Cardiac muscle cell (in vitro differentiated cells and primary cell): ENCODE results near the gene EHBP1L1. TPM values are rescaled to one million over a fixed set of nuclear protein-coding genes. Genes with fewer than 3 reads are reported as not detected.
A peak's percentile ranks its signal among the peaks of the same experiment; 100 is the strongest.
"Not testable (repeated sequence)": the region's sequence is repeated elsewhere in the genome, so short reads cannot be mapped to it uniquely, and the experiment has no call there.

Experiments used
- DNase-seq, 2 donors: peaks; one replicate each; pipeline versions ENCODE4 v3.0.0 to v3.0.0-alpha.2; 2010 to 2017; ENCODE audit warnings: low read depth in 1 of 2, low spot score in 1 of 2
- H3K27ac ChIP-seq: fragments of 200-600 bp; sonication (generic); 2 replicates; pipeline ENCODE4 v1.5.1; 2016
- H3K27me3 ChIP-seq: fragments of 200-600 bp; sonication (generic); 2 replicates; pipeline ENCODE4 v1.6.0; 2016; ENCODE audit warnings: control low read depth
- H3K36me3 ChIP-seq: fragments of 200-600 bp; sonication (generic); 2 replicates; pipeline ENCODE4 v1.5.1; 2016; ENCODE audit warnings: control low read depth
- H3K4me1 ChIP-seq: fragments of 200-600 bp; sonication (generic); 2 replicates; pipeline ENCODE4 v1.8.1; 2017; ENCODE audit warnings: low read depth, mild to moderate bottlenecking, mixed run types
- H3K4me3 ChIP-seq: fragments of 200-600 bp; sonication (generic); 2 replicates; pipeline ENCODE4 v1.5.1; 2016; ENCODE audit warnings: mild to moderate bottlenecking
- H3K9me3 ChIP-seq: fragments of 200-600 bp; sonication (generic); 2 replicates; pipeline ENCODE4 v1.5.1; 2017; ENCODE audit warnings: low read depth, mild to moderate bottlenecking, control low read depth
- CTCF ChIP-seq: IDR thresholded peaks from 2 replicates; pipeline ENCODE4 v1.5.1; 2012; ENCODE audit warnings: low read depth, mild to moderate bottlenecking, low read length
- polyA plus RNA-seq: library from polyadenylated mRNA; unstranded; fragments of >200 nt; fragmentation: Nextera tagmentation; extraction: Ambion mirVana; gene quantifications from 2 replicates; pipeline ENCODE4 v1.2.1, GENCODE V29; 2016
- total RNA-seq: library from RNA; depleted of rRNA; stranded (reverse); fragments of >200 nt; gene quantifications from 2 replicates; pipeline ENCODE4 v1.2.3, GENCODE V29; 2016

EHBP1L1 gene
- total and polyA plus RNA-seq, 2 experiments from 2014 or later, result 14.2 to 50.5 TPM

- no peak overlapping the region for H3K27ac ChIP-seq
- peaks cover 31% of the 10 kb centered on the region for H3K4me1 ChIP-seq
- H3K4me3 ChIP-seq, result no peak overlapping the region
Measured at GRCh38 chr11:65560555-65561418, 15.1 kb upstream of the EHBP1L1 start.

GRCh38 chr11:65562020-65562419 lies 13.8 kb upstream of the EHBP1L1 start:
- DNase-seq, result no peak
- Histone ChIP-seq H3K4me3 (no peak overlapping the region), H3K27me3 (no peaks in the 10 kb centered on the region), H3K36me3 (no peaks in the 10 kb centered on the region), H3K27ac (no peak overlapping the region), H3K4me1 (peaks cover 30% of the 10 kb centered on the region), H3K9me3 (no peaks in the 10 kb centered on the region)
- no peak for TF ChIP-seq CTCF

More at GRCh38 chr11:65560555-65561418, 15.1 kb upstream of the EHBP1L1 start:
- TF ChIP-seq CTCF, result no peak
- DNase-seq, result peak; percentile 57 to 69
- Histone ChIP-seq H3K36me3 (no peaks in the 10 kb centered on the region), H3K9me3 (no peaks in the 10 kb centered on the region), H3K27me3 (no peaks in the 10 kb centered on the region)

- Histone ChIP-seq H3K4me3 (no peak overlapping the region), H3K9me3 (no peaks in the 10 kb centered on the region), H3K27me3 (no peaks in the 10 kb centered on the region), H3K4me1 (peaks cover 24% of the 10 kb centered on the region), H3K27ac (no peak overlapping the region), H3K36me3 (no peaks in the 10 kb centered on the region)
- no peak for TF ChIP-seq CTCF
- DNase-seq, result no peak
Measured at GRCh38 chr11:65562788-65563187, 13.1 kb upstream of the EHBP1L1 start.

- Histone ChIP-seq H3K9me3 (no peaks in the 10 kb centered on the region), H3K27ac (no peak overlapping the region)
- DNase-seq, result no peak
Measured at GRCh38 chr11:65563601-65564000, 12.3 kb upstream of the EHBP1L1 start.

GRCh38 chr11:65564879-65565559 lies 10.8 kb upstream of the EHBP1L1 start:
- H3K4me3 ChIP-seq, DNase-seq, H3K27ac ChIP-seq: not testable (repeated sequence)

More at GRCh38 chr11:65563601-65564000, 12.3 kb upstream of the EHBP1L1 start:
- no peak for TF ChIP-seq CTCF
- H3K4me3 ChIP-seq, result no peak overlapping the region
- H3K4me1 ChIP-seq, result peaks cover 24% of the 10 kb centered on the region
- H3K27me3 ChIP-seq, result no peaks in the 10 kb centered on the region
- no peaks in the 10 kb centered on the region for H3K36me3 ChIP-seq

More at GRCh38 chr11:65564879-65565559, 10.8 kb upstream of the EHBP1L1 start:
- H3K27me3 ChIP-seq, H3K9me3 ChIP-seq, H3K36me3 ChIP-seq: not testable (repeated sequence)
- H3K4me1 ChIP-seq, result peaks cover 18% of the 10 kb centered on the region
